HepG2 (cell line): ENCODE measurements around the gene KCNQ1OT1. TPM values are rescaled to one million over a fixed set of nuclear protein-coding genes. Genes with fewer than 3 reads are reported as not detected.
A peak's percentile ranks its signal among the peaks of the same experiment; 100 is the strongest.

Source experiments
- CC2D1A ChIP-seq: sonication (generic); formaldehyde crosslinking; IDR thresholded peaks from 2 replicates; pipeline ENCODE4 v1.8.1; 2023; ENCODE audit warnings: mild to moderate bottlenecking, missing genetic modification reagents
- DR1 ChIP-seq: sonication (generic); formaldehyde crosslinking; IDR thresholded peaks from 2 replicates; pipeline ENCODE4 v1.8.0; 2021; ENCODE audit warnings: mild to moderate bottlenecking, missing genetic modification reagents, inconsistent platforms
- FOXJ3 ChIP-seq: sonication (generic); formaldehyde crosslinking; IDR thresholded peaks from 2 replicates; pipeline ENCODE4 v1.4.0; 2020; ENCODE audit warnings: missing genetic modification reagents, mild to moderate bottlenecking, borderline replicate concordance
- HNRNPL ChIP-seq: fragments of 200-400 bp; formaldehyde crosslinking; IDR thresholded peaks from 2 replicates; pipeline ENCODE4 v1.6.1; 2017; ENCODE audit warnings: mild to moderate bottlenecking, low read depth, low read length
- JUN ChIP-seq: sonication (generic); formaldehyde crosslinking; IDR thresholded peaks from 2 replicates; pipeline ENCODE4 v1.4.0; 2020; ENCODE audit warnings: mild to moderate bottlenecking, missing genetic modification reagents
- KDM2A ChIP-seq: sonication (generic); formaldehyde crosslinking; IDR thresholded peaks from 2 replicates; pipeline ENCODE4 v1.4.0; 2020; ENCODE audit warnings: low read depth, missing genetic modification reagents, borderline replicate concordance
- PRDM15 ChIP-seq: sonication (generic); formaldehyde crosslinking; IDR thresholded peaks from 2 replicates; pipeline ENCODE4 v1.4.0; 2020; ENCODE audit warnings: missing genetic modification reagents
- RBFOX2 ChIP-seq: fragments of 200-400 bp; formaldehyde crosslinking; IDR thresholded peaks from 2 replicates; pipeline ENCODE4 v1.6.1; 2017; ENCODE audit warnings: low read depth, mild to moderate bottlenecking, low read length
- TERF1 ChIP-seq: sonication (generic); formaldehyde crosslinking; IDR thresholded peaks from 2 replicates; pipeline ENCODE4 v1.8.0; 2022; ENCODE audit warnings: mild to moderate bottlenecking, missing genetic modification reagents, moderate library complexity
- XRCC5 ChIP-seq: fragments of 200-400 bp; formaldehyde crosslinking; optimal IDR thresholded peaks from 2 replicates; pipeline ENCODE3; 2017; ENCODE audit warnings: mild to moderate bottlenecking, low read length
- ZBTB2 ChIP-seq: sonication (generic); formaldehyde crosslinking; IDR thresholded peaks from 2 replicates; pipeline ENCODE4 v1.8.0; 2022; ENCODE audit warnings: low read depth, missing genetic modification reagents
- ZGPAT ChIP-seq: IDR thresholded peaks from 2 replicates; pipeline ENCODE4 v1.6.1; 2016; ENCODE audit warnings: mild to moderate bottlenecking
- ZNF574 ChIP-seq: sonication (generic); formaldehyde crosslinking; IDR thresholded peaks from 2 replicates; pipeline ENCODE4 v1.4.0; 2020; ENCODE audit warnings: missing genetic modification reagents
- ZNF639 ChIP-seq: conservative IDR thresholded peaks from 2 replicates; pipeline ENCODE4 v1.6.1; 2018; ENCODE audit warnings: missing genetic modification reagents
- ZNF777 ChIP-seq: sonication (generic); formaldehyde crosslinking; IDR thresholded peaks from 2 replicates; pipeline ENCODE4 v1.4.0; 2020; ENCODE audit warnings: missing genetic modification reagents
- polyA plus RNA-seq, 8 experiments: library from polyadenylated mRNA; depleted of rRNA in 3 of 8; stranded (reverse) in 7 of 8; unstranded in 1 of 8; fragments of >200 nt; fragmentation: Illumina TruSeq in 4 of 8; extraction: Trizol in 4 of 8; gene quantifications; 2 replicates each; pipeline versions ENCODE4 v1.2.1 to v1.2.3, GENCODE V29; 2011 to 2016; ENCODE audit warnings: low read depth in 4 of 8, missing spikeins in 1 of 8, mixed read lengths in 1 of 8; ENCODE audit not compliant: insufficient read depth in 1 of 8
- total RNA-seq, 5 experiments: library from RNA; depleted of rRNA; stranded (reverse); fragments of >200 nt; fragmentation: Illumina TruSeq; extraction: Trizol; gene quantifications; 2 replicates each; pipeline ENCODE4 v1.2.3, GENCODE V29; 2016; ENCODE audit warnings: low read depth in 1 of 5

Gene KCNQ1OT1
- total and polyA plus RNA-seq, 2 of the 13 experiments (the other 11 are each of a cell fraction or from before 2014, with no cell fraction given), result 1.3 to 18.9 TPM

- peak; percentile 13; the same call in 1 of the 2 replicates for TF ChIP-seq KDM2A (CRISPR knock-in tag)
- TF ChIP-seq ZNF777, result peak; percentile 16; the same call in 1 of the 2 replicates
- TF ChIP-seq DR1 (CRISPR knock-in tag), result no peak
- TF ChIP-seq JUN (CRISPR knock-in tag), result no peak
- TF ChIP-seq TERF1 (CRISPR knock-in tag), result no peak
- no peak for TF ChIP-seq ZBTB2 (CRISPR knock-in tag)
- TF ChIP-seq ZGPAT (CRISPR knock-in tag), result no peak
- TF ChIP-seq XRCC5, result no peak
- TF ChIP-seq HNRNPL, result 0 out of 2 replicates have a peak, but pooled peaks have one; percentile 12
- peak; percentile 18; the same call in 1 of the 2 replicates for TF ChIP-seq ZNF574 (CRISPR knock-in tag)
- no peak for TF ChIP-seq CC2D1A
- TF ChIP-seq PRDM15, result no peak
- no peak for TF ChIP-seq ZNF639 (CRISPR knock-in tag)
- TF ChIP-seq RBFOX2, result no peak
- TF ChIP-seq FOXJ3 (CRISPR knock-in tag), result 0 out of 2 replicates have a peak, but pooled peaks have one; percentile 7
These were observed 54.7 kb downstream of the KCNQ1OT1 start (continued) for GRCh38 chr11:2644844-2645778.
